Mammary epithelial cell (primary cell): ENCODE measurements around the gene COL4A2.

ENCODE experiments used
- CTCF ChIP-seq, 2 donors: IDR thresholded peaks in 1 of 2; conservative IDR thresholded peaks in 1 of 2; 2 replicates each; pipeline ENCODE4 v1.5.1; 2011 to 2012; ENCODE audit warnings: inconsistent platforms in 2 of 2, low read length in 2 of 2, mild to moderate bottlenecking in 2 of 2, control low read depth in 1 of 2, low read depth in 1 of 2; ENCODE audit not compliant: insufficient read depth in 1 of 2; ENCODE audit errors: extremely low read depth in 1 of 2
- EZH2 ChIP-seq: IDR thresholded peaks from 2 replicates; pipeline ENCODE4 v1.6.1; 2012; ENCODE audit warnings: low read length, inconsistent platforms, borderline replicate concordance

GRCh38 chr13:110492679-110493593 lies 185.9 kb downstream of the COL4A2 start:
- TF ChIP-seq CTCF (conservative IDR thresholded peaks at IDR 0.05 in 1 of 2, IDR thresholded peaks at IDR 0.05 in 1 of 2; ENCODE audit: extremely low read depth in 1 of 2, insufficient read depth in 1 of 2, low read depth in 1 of 2, low read length in 2 of 2): no peak
- no peak for TF ChIP-seq EZH2
